Rectal smooth muscle tissue (tissue), 1 donor: ENCODE measurements around the gene TMEM109.

Experiments used
- H3K27ac ChIP-seq: one replicate; pipeline ENCODE4 v1.7.0; 2013; ENCODE audit warnings: low read depth, low read length, inconsistent platforms
- H3K27me3 ChIP-seq: one replicate; pipeline ENCODE4 v1.7.0; 2013; ENCODE audit warnings: low read length; ENCODE audit not compliant: control insufficient read depth, insufficient read depth
- H3K36me3 ChIP-seq: one replicate; pipeline ENCODE4 v1.7.0; 2013; ENCODE audit warnings: low read length; ENCODE audit not compliant: control insufficient read depth, insufficient read depth
- H3K4me1 ChIP-seq: one replicate; pipeline ENCODE4 v1.7.0; 2013; ENCODE audit warnings: low read length; ENCODE audit not compliant: control insufficient read depth, insufficient read depth
- H3K4me3 ChIP-seq: one replicate; pipeline ENCODE4 v1.7.0; 2013; ENCODE audit warnings: low read length
- H3K9ac ChIP-seq: one replicate; pipeline ENCODE4 v1.7.0; 2013; ENCODE audit warnings: low read length

TMEM109 gene

DNA sequence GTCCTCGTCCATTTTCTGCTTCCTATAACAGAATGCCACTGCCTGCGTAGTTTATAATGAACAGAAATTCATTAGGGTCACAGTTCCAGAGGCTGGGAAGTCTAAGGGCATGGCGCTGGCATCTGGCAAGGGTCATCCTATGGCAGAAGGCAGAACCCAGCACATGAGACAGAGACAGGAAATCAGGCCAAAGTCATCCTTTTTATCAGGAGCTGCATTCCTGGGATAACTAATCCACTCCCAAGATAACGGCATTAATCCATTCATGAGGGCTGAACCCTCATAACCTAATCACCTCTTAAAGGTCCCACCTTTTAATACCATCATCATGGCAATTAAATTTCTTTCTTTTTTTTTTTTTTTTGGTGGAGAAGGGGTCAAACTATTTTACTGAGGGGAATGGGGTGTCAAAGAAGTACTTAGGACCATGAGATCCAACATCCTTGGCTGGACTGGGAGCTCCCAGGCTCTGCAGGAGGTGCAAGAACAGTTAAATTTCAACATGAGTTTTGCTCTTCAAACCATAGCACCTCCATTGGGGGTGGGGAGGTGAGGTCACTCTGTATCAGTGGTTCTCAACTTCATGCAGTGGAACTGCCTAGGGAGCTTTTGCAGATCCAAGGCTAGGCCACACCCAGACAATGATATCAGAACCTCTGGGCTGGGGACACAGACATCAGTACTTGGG lies 4.4 kb downstream of the TMEM109 start:
- Histone ChIP-seq H3K4me1 (peaks cover 8% of the 10 kb centered on the region), H3K4me3 (no peak overlapping the region), H3K9ac (no peak overlapping the region), H3K27me3 (no peaks in the 10 kb centered on the region), H3K27ac (no peak overlapping the region), H3K36me3 (peaks cover 24% of the 10 kb centered on the region)

DNA sequence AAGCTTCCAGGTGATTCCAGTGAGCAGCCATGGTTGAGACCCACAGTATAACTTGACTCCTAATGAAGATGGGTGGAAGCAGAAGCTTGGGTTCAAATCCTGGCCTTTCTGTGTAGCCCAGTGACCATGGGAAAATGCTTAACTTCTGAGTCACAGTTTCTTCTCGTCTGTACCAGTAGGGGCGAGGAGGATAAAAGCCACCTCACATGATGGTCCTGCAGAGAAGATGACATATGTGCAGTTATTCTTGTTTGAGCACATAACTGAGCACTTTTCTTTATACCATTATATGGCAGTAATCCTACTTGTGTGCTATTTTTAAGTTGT lies 4.9 kb downstream of the TMEM109 start:
- no peak overlapping the region for H3K9ac ChIP-seq
- no peak overlapping the region for H3K27ac ChIP-seq
- no peak overlapping the region for H3K4me3 ChIP-seq
- peaks cover 24% of the 10 kb centered on the region for H3K36me3 ChIP-seq
- peaks cover 2% of the 10 kb centered on the region for H3K27me3 ChIP-seq
- peaks cover 10% of the 10 kb centered on the region for H3K4me1 ChIP-seq

DNA sequence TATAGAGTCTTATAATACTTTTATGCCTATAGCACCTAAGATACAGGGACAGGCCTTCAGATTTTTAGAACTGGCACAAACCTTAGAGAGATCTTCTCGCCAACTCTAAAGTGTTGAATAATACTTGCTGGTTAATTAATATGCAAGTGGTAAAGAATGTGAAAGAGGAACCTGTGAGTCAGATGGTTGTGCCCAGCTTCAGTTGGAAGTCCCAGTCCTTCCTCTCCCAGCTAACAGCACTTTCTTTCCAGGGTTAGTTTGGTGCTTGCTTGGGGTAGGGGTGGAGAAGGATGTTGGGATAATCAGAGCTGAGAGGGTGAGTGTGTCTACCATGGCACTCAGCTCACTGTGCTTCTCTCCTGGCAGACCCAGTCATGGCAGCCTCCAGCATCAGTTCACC lies 5.4 kb downstream of the TMEM109 start:
- peaks cover 24% of the 10 kb centered on the region for H3K36me3 ChIP-seq
- H3K9ac ChIP-seq = no peak overlapping the region
- H3K4me1 ChIP-seq = peaks cover 12% of the 10 kb centered on the region
- no peak overlapping the region for H3K27ac ChIP-seq
- peaks cover 4% of the 10 kb centered on the region for H3K27me3 ChIP-seq
- no peak overlapping the region for H3K4me3 ChIP-seq

DNA sequence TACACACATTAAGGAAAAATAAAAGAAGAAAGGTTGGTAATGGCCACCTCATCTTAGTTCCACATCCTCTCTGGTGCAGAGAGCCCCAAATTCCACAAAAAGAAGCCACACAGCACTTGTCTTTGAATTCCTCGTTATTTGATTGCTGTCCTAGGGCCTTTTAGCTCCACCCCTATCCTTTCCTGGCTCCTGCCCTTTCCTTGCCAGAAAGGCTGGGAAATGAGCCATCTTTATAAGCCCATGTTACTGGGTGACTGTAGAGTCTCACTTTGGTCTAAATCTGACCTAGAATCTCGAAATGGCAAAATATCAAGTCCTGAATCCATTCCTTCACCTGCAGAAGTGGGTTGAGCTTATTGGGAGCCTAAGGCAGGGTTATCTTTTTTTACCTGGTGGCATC lies 6.0 kb downstream of the TMEM109 start:
- H3K4me3 ChIP-seq = no peak overlapping the region
- peaks cover 12% of the 10 kb centered on the region for H3K4me1 ChIP-seq
- peaks cover 10% of the 10 kb centered on the region for H3K27me3 ChIP-seq
- peaks cover 24% of the 10 kb centered on the region for H3K36me3 ChIP-seq
- no peak overlapping the region for H3K27ac ChIP-seq
- no peak overlapping the region for H3K9ac ChIP-seq

DNA sequence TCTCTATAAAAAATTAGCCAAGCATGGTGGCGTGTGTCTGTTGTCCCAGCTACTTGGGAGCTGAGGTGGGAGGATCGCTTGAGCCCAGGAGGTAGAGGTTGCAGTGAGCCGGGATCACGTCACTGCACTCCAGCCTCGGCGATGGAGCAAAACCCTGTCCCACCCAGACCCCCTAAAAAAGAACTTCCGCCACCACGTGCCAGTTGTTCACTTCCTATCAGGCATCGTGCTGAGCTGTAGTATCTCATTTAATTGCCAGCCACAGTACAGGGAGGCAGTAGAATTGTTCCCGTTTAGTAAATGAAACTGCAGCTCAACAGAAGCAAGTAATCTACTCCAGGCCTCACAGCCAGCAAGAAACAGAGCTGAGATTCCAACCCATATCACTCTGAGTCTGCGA lies 7.3 kb downstream of the TMEM109 start:
- Histone ChIP-seq H3K27ac (no peak overlapping the region), H3K4me3 (no peak overlapping the region), H3K36me3 (peaks cover 24% of the 10 kb centered on the region), H3K9ac (no peak overlapping the region), H3K27me3 (peaks cover 11% of the 10 kb centered on the region), H3K4me1 (peaks cover 4% of the 10 kb centered on the region)

DNA sequence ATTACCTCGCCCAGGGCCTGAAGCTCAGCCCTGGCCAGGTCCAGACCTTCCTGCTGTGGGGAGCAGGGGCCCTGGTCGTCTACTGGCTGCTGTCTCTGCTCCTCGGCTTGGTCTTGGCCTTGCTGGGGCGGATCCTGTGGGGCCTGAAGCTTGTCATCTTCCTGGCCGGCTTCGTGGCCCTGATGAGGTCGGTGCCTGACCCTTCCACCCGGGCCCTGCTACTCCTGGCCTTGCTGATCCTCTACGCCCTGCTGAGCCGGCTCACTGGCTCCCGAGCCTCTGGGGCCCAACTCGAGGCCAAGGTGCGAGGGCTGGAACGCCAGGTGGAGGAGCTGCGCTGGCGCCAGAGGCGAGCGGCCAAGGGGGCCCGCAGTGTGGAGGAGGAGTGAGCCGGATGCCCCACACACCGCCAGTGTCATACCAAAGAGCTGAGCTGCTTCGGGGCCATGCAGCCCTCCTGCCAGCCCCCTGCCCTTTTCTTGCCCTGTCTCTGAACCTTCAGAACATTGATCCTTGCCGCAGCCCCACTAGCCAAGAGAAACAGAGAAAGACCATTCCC lies 7.9 kb downstream of the TMEM109 start:
- no peak overlapping the region for H3K4me3 ChIP-seq
- peaks cover 14% of the 10 kb centered on the region for H3K27me3 ChIP-seq
- peaks cover 24% of the 10 kb centered on the region for H3K36me3 ChIP-seq
- no peak overlapping the region for H3K9ac ChIP-seq
- H3K4me1 ChIP-seq = peaks cover 4% of the 10 kb centered on the region
- no peak overlapping the region for H3K27ac ChIP-seq

DNA sequence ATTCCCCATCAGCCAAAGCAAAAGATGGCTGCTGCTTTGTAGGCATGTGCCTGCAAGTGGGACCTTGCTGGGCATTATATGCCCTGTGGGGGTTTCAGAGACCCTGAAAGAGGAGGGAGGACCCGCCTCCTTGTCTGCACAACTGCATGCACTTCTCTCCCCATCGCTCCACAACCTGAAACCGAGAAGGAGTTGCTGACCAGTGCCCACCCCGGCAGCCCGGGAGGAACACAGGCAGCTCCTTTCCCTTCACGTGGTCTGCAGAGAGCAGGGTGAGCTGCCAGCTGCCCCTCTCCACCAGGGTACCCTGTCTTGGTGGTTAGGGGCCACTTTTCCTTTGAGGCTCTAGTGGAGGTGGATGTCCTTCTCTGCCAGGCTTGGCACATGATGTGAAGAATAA lies 8.9 kb downstream of the TMEM109 start:
- H3K4me1 ChIP-seq = peaks cover 4% of the 10 kb centered on the region
- H3K4me3 ChIP-seq = no peak overlapping the region
- H3K36me3 ChIP-seq = peaks cover 24% of the 10 kb centered on the region
- H3K27me3 ChIP-seq = peaks cover 14% of the 10 kb centered on the region
- H3K27ac ChIP-seq = no peak overlapping the region
- no peak overlapping the region for H3K9ac ChIP-seq

DNA sequence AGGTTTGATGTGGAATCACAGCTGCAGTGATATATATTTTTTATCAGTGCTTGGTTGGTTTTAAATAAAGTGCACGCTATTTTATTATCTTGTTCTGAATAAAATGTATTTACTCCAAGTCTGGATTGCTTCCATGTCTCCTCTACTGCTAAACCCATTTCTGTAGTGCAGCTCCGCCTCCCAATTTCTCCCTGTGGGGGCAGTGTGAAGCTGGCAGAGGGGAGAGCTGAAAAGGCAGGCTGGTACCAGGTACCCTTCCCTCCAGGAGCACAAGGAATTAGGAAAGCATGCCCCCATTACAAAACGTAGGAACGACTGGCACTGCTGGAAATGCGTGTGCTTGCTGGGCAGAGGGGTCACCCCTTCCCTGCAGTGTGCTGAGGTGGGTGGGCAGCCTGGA lies 9.4 kb downstream of the TMEM109 start:
- peaks cover 24% of the 10 kb centered on the region for H3K36me3 ChIP-seq
- peaks cover 14% of the 10 kb centered on the region for H3K27me3 ChIP-seq
- H3K27ac ChIP-seq = no peak overlapping the region
- H3K4me1 ChIP-seq = peaks cover 4% of the 10 kb centered on the region
- no peak overlapping the region for H3K4me3 ChIP-seq
- H3K9ac ChIP-seq = no peak overlapping the region

DNA sequence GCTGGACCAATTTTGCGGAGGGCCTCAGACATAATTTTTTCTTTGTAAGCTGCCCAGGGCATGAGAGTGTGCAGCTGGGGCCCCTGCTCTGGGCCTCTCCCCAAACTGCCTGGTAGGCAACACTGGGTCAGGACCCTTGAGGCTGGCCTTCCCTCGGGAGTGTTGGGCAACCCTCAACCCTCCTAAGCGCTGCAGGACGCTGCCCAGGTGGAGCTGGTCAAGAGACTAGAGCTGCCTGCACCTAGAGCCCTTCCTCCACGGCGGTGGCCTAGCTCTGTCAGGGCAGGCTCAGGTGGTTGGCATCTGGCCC lies 9.8 kb downstream of the TMEM109 start:
- Histone ChIP-seq H3K27ac (no peak overlapping the region), H3K9ac (no peak overlapping the region), H3K4me1 (peaks cover 4% of the 10 kb centered on the region), H3K4me3 (peak overlapping the region; percentile 55), H3K36me3 (peaks cover 24% of the 10 kb centered on the region), H3K27me3 (peaks cover 14% of the 10 kb centered on the region)

DNA sequence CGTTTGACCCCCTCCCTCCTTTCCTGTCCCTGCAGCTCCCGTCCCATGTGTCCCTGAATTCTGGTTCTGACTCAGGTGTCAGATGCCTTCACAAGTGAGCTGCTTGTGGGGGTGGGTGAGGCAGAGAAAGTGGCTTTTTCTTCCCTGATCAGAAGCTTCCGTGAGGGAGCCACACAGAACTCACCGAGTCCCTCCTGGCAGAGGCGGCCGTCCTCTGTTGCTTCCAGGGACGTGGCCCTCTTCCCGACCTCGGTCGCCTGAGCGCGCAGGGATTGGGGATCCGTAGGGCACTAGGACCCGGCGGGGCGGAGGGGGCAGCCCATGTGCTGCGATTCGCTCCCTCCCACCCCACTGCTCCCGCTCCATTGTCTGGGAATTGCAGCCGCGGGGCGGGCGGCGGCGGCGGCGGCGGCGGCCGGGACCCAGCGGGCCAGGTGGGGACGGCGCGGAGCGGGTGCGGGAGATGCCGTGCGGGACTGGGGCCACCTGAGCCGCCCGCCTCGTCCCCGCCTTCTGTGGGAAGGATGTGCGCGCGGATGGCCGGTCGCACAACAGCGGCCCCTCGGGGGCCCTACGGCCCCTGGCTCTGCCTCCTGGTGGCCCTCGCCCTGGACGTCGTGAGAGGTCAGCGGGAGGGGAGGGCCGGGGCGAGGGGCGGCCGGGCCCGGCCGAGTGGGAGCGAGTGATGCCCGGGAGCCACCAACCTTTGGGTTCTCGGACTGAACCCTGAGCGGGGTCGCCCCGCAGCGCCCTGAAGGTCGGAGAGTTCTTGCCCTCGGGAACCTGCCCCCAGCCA lies 10.3 kb downstream of the TMEM109 start, which contains the start of gene TMEM132A:
Gene TMEM132A, plus strand, starts transcription at position 351 of the 796 bp plus-strand sequence. Its CDS starts 174 bp downstream, at position 525.
- no peak within 1 kb of the TSS for H3K9ac ChIP-seq
- H3K27ac ChIP-seq = no peak within 1 kb of the TSS

DNA sequence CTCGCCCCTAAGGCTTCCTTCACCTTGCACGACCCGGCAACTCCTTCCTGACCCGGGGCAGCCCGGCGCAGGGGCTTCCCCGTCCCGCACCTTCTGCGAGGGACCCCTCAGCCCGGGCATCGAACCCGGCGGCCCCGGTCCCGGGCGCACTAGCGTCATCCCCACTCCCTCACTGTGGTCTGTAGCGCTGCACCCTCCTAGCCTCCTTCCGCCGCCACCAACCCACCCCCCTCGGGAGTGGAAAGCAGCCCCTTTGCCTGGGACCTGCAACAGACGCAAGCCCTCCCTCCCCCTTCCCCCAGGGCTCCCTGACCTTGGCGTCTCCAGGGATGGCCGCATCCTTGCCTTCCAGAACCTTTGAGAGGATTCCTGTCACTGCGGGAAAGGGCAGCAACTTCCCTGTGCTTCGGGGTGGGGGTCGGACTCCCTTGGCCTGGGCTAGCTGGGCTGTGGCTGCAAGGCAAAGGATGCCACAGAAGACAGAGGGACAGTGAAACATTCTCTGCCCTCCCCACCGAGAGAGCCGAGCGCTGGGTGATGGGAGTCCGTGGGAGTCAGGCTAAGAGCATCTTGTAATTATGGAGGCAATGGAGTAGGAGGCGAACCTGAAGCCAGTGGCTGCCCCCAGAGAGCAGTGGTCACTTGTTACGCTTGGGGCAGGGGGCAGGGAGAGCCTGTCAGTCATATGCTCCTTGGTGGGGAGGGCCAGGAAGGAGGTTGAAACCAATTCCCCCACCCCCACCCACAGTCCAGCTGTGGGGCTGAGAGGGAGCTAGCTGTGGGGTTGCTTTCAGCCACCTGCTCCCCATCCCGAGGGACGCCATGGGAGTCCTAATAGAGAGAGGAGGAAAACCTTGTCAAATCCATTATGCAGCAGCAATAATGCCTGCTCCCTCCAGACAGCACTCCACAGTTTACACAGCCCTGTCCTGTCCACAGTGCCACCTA lies 11.2 kb downstream of the TMEM109 start:
- Histone ChIP-seq H3K9ac (no peak overlapping the region), H3K27ac (no peak overlapping the region), H3K4me1 (peaks cover 4% of the 10 kb centered on the region), H3K36me3 (peaks cover 21% of the 10 kb centered on the region), H3K27me3 (peaks cover 14% of the 10 kb centered on the region), H3K4me3 (peak overlapping the region; percentile 55)

More for the DNA sequence above, 10.3 kb downstream of the TMEM109 start, which contains the start of gene TMEM132A:
- Histone ChIP-seq H3K27me3 (peaks cover 14% of the 10 kb centered on the region), H3K36me3 (peaks cover 24% of the 10 kb centered on the region), H3K4me3 (peak within 1 kb of the TSS; percentile 55), H3K4me1 (peaks cover 4% of the 10 kb centered on the region)

DNA sequence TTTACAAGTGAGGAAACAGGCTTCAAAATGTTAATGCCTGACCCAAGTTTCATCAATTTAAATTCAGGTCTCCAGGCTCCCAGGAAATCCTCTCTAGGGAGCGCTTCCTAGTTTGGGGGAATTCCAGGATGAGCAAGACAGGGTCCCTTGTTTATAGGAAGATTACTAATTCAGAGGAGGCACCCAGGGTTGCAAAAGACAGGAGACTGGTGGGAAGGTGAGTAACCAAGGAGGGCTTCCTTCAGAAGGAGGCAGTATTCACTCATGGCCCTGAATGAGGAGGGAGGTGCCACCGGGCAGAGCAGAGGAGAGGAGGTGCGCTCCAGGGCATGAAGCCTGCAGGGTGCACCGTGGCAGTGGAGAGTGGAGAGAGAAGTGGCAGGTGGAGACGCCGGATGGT lies 11.9 kb downstream of the TMEM109 start:
- H3K27me3 ChIP-seq = peaks cover 14% of the 10 kb centered on the region
- H3K36me3 ChIP-seq = peaks cover 15% of the 10 kb centered on the region
- no peak overlapping the region for H3K9ac ChIP-seq
- no peak overlapping the region for H3K27ac ChIP-seq
- H3K4me1 ChIP-seq = peaks cover 4% of the 10 kb centered on the region
- H3K4me3 ChIP-seq = no peak overlapping the region
